GM18508 (cell line): ENCODE data around the gene ZG16.
A peak's percentile ranks its signal among the peaks of the same experiment; 100 is the strongest.
"Not testable (repeated sequence)": the region's sequence is repeated elsewhere in the genome, so short reads cannot be mapped to it uniquely, and the experiment has no call there.

Experiments used
- ATAC-seq: cut with Tn5 transposase; IDR thresholded peaks from one replicate; pipeline ENCODE4 v1.9.1; 2021; ENCODE audit warnings: moderate number of reproducible peaks; ENCODE audit not compliant: insufficient read depth, unreplicated experiment

The ZG16 gene

GRCh38 chr16:29783094-29783953, 5.3 kb downstream of the ZG16 start:
- ATAC-seq: not testable (repeated sequence)

- no peak for ATAC-seq
Measured at GRCh38 chr16:29784157-29784556, 6.1 kb downstream of the ZG16 start.

DNA sequence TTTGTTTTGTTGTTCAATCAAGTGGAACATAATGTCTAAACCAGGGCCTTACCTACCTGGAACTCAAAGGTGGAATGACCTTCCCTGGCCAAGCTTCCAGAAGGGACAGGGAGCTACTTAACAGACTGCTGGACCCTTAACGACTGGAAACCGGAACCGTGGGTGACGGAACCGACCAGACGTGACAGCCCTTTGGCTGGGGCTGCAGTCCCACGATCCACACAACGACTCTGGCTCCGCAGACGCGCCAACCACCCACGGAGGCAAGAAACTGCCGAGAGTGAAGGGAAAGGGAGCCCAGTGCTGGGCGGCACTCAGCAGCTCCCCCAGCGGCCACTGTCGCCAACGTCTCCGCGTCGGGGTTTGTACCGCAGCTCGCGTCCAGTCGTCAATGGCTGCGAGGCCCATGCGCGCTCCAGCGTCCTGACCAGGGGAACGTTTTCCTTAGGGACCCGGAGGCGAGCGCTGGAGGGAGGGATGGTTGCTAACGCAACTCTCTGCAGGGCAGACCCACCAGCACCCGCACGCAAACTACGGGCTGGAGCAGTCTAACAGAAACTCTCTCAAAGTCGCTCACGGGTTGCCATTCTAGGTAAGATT, 6.9 kb downstream of the ZG16 start:
- no peak for ATAC-seq

DNA sequence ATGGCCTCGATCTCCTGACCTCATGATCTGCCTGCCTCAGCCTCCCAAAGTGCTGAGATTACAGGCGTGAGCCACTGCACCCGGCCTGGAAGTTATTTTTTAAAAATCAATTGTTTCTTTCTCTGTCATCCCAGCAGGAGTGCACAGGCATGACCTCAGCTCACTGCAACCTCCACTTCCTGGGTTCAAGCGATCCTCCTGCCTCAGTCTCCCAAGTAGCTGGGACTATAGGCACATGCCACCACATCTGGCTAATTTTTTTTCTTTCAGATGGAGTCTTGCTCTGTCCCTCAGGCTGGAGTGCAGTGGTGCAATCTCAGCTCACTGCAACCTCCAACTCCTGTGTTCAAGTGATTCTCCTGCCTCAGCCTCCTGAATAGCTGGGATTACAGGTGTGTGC, 9.1 kb downstream of the ZG16 start:
- not testable (repeated sequence) for ATAC-seq

DNA sequence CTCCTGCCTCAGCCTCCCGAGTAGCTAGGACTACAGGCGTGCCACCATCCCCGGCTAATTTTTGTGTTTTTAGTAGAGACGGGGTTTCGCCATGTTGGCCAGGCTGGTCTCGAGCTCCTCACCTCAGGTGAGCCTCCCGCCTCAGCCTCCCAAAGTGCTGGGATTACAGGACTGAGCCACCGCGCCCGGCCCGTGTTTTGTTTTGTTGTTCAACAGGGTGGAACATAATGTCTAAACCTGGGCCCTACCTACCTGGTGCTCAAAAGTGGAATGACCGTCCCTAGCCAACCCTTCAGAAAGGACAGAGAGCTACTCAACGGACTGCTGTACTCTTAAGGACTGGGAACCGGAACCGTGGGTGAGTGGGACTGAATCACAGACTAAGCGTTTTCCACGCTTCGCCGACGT, 11.7 kb downstream of the ZG16 start:
- no peak for ATAC-seq

- ATAC-seq: peak; percentile 82
Measured at GRCh38 chr16:29790183-29790948, 12.3 kb downstream of the ZG16 start, which contains the start of gene KIF22. Gene KIF22, plus strand, starts transcription at chr16:29790751. Its CDS starts 9 bp downstream, at chr16:29790760.

DNA sequence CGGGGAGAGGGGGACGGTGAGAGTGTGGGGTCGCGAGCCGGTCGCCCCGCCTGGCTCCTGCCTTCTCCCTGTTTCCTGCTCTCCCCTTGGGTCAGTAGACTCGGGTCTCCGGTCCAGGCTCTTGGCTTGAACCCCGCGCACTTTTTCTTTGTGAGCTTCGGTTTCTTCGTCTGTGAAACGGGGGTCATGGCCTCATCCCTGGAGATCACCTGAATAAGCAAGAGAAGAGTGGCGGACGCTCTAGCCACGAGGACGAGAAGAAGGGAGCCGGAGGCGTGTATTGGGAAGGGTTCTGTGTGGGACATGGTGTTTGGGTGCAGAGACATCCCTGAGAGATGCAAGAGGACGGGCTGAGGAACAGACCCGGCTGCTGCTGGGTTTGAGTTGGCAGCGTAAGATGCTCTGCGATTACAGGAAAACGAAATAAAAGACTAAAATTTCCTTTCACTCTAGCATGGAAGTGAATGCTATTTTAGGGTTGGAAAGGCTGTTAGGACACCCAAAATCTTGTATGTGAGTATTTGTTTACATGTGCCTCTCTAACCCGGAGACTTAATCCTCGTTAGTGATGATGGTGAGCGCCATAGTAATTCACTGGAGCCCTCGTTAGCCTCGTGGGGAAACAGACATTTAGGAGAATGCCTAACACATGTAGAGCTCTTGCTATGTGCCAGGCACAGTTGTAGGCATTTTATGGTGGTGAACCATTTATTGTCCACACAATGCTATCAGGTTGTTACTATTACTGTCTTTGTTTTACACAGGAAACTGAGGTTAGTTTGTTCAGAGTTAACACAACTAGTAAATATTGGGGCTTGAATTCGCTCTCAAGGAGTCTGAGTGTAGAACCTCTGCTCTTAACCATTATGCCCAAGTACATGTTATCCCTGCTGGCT, 13.1 kb downstream of the ZG16 start:
- ATAC-seq: no peak

DNA sequence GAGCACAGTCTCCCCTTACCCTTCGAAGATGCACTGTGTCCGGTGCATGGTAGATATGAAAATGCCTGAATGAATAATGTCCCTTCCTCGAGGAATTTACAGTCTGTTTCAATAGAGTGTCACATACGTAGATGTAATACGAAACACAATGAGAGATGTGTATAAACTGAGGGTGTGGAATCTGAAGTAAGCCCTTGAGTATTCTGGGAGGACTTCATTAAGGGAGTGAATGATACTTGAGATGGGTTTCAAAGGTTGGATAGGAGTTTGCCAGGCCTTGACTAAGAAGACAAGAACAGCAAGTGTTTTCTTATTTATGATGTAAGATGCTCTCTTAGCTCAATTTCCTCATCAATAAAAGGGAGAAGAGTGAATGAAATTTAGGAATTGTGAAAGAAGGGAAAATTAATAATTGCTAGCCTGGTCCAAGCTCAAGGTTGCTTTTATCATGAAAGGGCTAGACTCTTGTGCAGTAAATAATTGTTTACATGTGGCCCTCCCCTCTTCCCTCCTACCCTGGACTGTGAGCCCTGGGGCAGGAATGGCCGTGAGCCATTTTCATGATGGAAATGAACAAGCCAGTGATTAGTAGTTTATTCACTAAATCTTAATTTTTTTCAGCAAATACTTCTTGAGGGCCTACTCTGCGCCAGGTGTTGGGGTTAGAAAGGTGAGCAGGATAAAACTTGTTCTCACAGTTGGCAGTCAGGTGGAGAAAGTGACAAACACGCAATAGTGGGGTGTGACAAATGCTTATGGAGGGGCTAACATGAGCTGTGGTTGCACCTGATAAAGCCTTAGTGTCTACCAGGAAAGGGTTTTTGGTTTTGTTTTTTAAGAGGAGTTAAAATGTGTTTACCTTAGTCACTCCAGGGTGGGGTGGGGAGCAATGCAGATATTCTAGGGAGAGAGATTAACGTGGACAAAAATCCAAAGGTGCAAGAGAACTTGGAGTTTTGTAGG, 14.1 kb downstream of the ZG16 start:
- no peak for ATAC-seq

DNA sequence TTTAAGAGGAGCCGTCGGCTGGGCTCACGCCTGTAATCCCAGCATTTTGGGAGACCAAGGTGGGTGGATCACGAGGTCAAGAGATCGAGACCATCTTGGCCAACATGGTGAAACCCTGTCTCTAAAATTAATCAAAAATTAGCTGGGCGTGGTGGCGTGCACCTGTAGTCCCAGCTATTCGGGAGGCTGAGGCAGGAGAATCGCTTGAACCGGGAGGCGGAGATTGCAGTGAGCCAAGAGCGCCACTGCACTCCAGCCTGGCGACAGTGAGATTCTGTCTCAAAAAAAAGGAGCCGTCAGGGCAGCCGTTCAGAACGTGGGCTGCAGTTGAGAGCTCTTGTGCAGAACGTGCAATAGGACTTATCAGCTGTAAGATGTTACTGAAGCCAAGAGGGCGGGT, 15.1 kb downstream of the ZG16 start:
- not testable (repeated sequence) for ATAC-seq

- ATAC-seq: no peak
Measured at GRCh38 chr16:29794231-29794710, 16.2 kb downstream of the ZG16 start.

- ATAC-seq: no peak
Measured at GRCh38 chr16:29802416-29802935, 24.4 kb downstream of the ZG16 start.

- no peak for ATAC-seq
Measured at GRCh38 chr16:29804020-29804419, 26.0 kb downstream of the ZG16 start.

DNA sequence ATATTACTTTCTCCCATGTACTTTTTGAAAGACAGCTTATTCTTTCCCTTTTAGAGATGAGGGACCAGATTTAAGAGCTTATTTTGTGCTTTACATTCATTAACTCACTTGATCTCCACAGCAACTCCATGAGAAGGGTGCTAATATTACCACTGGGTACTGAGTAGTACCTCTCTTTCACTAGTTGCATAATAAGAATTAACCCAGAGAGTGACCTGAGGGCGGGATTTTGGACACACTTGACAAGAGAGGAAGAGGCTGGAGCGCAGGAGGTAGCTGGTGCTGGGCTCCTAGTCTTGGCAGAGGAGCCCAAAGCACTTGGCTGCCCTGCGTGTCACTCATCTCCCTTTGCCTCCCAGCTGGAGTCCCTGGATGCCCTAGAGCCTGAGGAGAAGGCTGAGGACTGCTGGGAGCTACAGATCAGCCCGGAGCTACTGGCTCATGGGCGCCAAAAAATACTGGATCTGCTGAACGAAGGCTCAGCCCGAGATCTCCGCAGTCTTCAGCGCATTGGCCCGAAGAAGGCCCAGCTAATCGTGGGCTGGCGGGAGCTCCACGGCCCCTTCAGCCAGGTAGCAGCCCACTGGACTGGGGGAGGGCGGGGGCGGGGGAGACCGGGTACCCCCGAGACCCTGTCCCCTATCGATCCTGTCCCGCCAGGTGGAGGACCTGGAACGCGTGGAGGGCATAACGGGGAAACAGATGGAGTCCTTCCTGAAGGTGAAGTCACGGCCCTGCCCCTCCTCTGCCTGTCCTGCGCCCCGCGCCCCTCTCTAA, 26.6 kb downstream of the ZG16 start:
- ATAC-seq: no peak

DNA sequence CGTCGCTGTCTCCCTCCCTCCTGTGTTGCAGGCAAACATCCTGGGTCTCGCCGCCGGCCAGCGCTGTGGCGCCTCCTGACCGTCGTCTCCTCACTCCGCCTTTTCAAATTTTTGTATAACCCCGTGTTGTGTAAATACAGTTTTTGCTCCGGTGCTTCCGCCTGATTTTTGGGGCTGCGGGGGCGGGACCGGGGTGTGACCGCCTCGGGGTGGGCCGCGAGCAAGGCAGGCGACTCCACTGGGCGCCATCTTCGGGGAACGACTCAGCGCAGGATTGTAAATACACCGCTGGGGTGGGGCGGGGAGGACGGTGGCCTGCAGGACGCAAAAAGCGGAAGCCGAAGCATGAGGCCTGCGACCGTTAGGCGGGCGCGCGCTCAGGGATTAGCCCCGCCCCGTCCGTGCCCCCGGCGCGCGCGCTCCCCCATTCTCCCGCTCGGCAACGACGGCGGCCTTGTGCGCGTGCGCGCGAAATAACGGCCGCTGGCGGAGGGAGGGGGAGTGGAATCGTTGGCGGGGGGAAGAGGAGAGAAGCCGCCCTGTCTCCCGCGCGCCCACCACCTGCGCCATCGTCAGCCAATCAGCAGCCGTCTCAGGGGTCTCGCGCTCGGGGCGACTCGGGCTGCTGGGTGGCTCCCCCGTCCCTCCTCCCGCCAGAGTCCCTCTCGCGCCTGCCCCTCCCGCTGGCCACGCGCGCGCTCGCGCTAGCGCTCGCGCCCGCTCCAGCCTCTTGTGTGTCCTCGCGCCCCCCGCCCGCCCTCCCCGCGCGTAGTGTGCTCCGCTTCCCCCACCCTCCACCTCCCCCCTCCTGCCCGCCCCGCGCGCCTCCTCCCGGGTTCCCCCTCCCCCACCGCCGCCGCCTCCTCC, 27.4 kb downstream of the ZG16 start:
- ATAC-seq: no peak

DNA sequence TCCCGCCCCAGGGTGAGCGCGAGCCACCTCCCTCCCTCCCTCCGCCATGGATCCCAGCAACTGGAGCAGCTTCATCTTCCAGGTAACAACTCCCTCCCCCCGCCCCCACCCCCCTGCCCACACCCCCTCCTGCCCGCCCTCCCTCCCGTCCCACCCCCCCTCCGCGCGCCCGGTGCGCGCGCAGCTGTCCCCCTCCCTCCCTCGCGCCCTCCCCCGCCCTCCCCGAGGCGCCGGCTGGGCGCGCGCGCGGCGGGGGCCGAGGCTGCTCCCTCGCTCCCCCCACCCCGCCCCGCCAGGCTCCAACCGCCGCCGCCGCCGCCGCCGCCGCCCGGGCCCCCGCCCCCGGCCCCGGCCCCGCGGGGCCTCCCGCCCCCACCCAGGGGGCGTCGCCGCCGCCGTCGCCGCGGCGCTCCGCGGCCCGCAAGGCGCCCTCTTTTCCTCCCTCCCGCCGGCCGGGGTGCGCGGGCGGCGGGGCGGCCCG, 28.1 kb downstream of the ZG16 start, which contains the start of gene MAZ:
Gene MAZ (plus strand): TSS at position 431 of the 481 bp plus-strand sequence. CDS start 173 bp downstream, outside the sequence.
- no peak for ATAC-seq

DNA sequence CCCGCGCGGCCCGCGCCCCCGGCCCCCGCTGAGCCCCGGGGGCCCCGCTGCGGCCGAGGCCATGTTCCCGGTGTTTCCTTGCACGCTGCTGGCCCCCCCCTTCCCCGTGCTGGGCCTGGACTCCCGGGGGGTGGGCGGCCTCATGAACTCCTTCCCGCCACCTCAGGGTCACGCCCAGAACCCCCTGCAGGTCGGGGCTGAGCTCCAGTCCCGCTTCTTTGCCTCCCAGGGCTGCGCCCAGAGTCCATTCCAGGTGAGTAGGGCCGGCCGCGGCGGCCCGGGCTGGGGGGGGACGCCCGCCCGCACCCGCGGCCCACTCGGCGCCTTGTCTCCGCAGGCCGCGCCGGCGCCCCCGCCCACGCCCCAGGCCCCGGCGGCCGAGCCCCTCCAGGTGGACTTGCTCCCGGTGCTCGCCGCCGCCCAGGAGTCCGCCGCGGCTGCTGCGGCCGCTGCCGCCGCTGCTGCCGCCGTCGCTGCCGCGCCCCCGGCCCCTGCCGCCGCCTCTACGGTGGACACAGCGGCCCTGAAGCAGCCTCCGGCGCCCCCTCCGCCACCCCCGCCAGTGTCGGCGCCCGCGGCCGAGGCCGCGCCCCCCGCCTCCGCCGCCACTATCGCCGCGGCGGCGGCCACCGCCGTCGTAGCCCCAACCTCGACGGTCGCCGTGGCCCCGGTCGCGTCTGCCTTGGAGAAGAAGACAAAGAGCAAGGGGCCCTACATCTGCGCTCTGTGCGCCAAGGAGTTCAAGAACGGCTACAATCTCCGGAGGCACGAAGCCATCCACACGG, 28.8 kb downstream of the ZG16 start:
- ATAC-seq: no peak
